Astrocyte (in vitro differentiated cells and primary cell): ENCODE data around the gene CACNA1B. TPM values are rescaled to one million over a fixed set of nuclear protein-coding genes. Genes with fewer than 3 reads are reported as not detected.

Source experiments
- DNase-seq: peaks from one replicate; pipeline ENCODE4 v3.0.0-alpha.2; 2010; ENCODE audit warnings: low read depth
- FAIRE-seq: peaks from 2 replicates; lab custom pipeline; 2011; peaks lifted over from hg19 to GRCh38; lab: Jason Lieb, UNC
- H2AFZ ChIP-seq: 2 replicates; pipeline ENCODE4 v1.6.0; 2012; ENCODE audit warnings: low read depth, low read length, inconsistent platforms
- H3K27ac ChIP-seq: 2 replicates; pipeline ENCODE4 v1.5.1; 2011; ENCODE audit warnings: low read depth, low read length, inconsistent platforms
- H3K27me3 ChIP-seq: 2 replicates; pipeline ENCODE4 v1.6.0; 2011; ENCODE audit warnings: low read length, inconsistent platforms; ENCODE audit not compliant: insufficient read depth
- H3K36me3 ChIP-seq: 2 replicates; pipeline ENCODE4 v1.5.1; 2011; ENCODE audit warnings: low read length, inconsistent platforms; ENCODE audit not compliant: insufficient read depth
- H3K4me1 ChIP-seq: 2 replicates; pipeline ENCODE4 v1.5.1; 2011; ENCODE audit warnings: low read length, inconsistent platforms; ENCODE audit not compliant: insufficient read depth
- H3K4me2 ChIP-seq: 2 replicates; pipeline ENCODE4 v1.6.0; 2012; ENCODE audit warnings: low read length, inconsistent platforms
- H3K4me3 ChIP-seq: 2 replicates; pipeline ENCODE4 v1.5.1; 2011; ENCODE audit warnings: low read depth, mild to moderate bottlenecking, low read length, inconsistent platforms; ENCODE audit not compliant: insufficient read depth
- H3K79me2 ChIP-seq: 2 replicates; pipeline ENCODE4 v1.6.0; 2012; ENCODE audit warnings: mild to moderate bottlenecking, low read length, inconsistent platforms; ENCODE audit not compliant: insufficient read depth
- H3K9ac ChIP-seq: 2 replicates; pipeline ENCODE4 v1.6.0; 2012; ENCODE audit warnings: mild to moderate bottlenecking, low read length, inconsistent platforms
- H3K9me3 ChIP-seq: 2 replicates; pipeline ENCODE4 v1.5.1; 2012; ENCODE audit warnings: low read depth, mild to moderate bottlenecking, low read length, inconsistent platforms; ENCODE audit not compliant: insufficient read depth
- H4K20me1 ChIP-seq: 2 replicates; pipeline ENCODE4 v1.6.0; 2012; ENCODE audit warnings: low read length, inconsistent platforms; ENCODE audit not compliant: insufficient read depth
- H3K27ac Mint-ChIP-seq: one replicate; pipeline ENCODE4 v1.8.0; 2021; ENCODE audit warnings: mild to moderate bottlenecking, mixed read lengths; ENCODE audit not compliant: unreplicated experiment
- H3K27me3 Mint-ChIP-seq: one replicate; pipeline ENCODE4 v1.8.0; 2021; ENCODE audit warnings: low read depth, mixed read lengths; ENCODE audit not compliant: unreplicated experiment
- H3K36me3 Mint-ChIP-seq: one replicate; pipeline ENCODE4 v1.8.0; 2021; ENCODE audit warnings: low read depth, mixed read lengths; ENCODE audit not compliant: unreplicated experiment
- H3K4me1 Mint-ChIP-seq: one replicate; pipeline ENCODE4 v1.8.0; 2021; ENCODE audit warnings: low read depth, mixed read lengths; ENCODE audit not compliant: unreplicated experiment
- H3K4me3 Mint-ChIP-seq: one replicate; pipeline ENCODE4 v1.8.0; 2021; ENCODE audit warnings: mild to moderate bottlenecking, moderate library complexity, mixed read lengths; ENCODE audit not compliant: unreplicated experiment
- H3K9me3 Mint-ChIP-seq: one replicate; pipeline ENCODE4 v1.8.0; 2021; ENCODE audit warnings: mild to moderate bottlenecking, mixed read lengths; ENCODE audit not compliant: unreplicated experiment
- CTCF ChIP-seq: IDR thresholded peaks from 2 replicates; pipeline ENCODE4 v1.5.1; 2011; ENCODE audit warnings: low read depth, mild to moderate bottlenecking, inconsistent platforms, low read length, moderate library complexity; ENCODE audit not compliant: insufficient read depth
- EZH2 ChIP-seq: IDR thresholded peaks from 2 replicates; pipeline ENCODE4 v1.6.1; 2012; ENCODE audit warnings: mild to moderate bottlenecking, low read length, inconsistent platforms; ENCODE audit not compliant: insufficient read depth
- total RNA-seq: library from RNA; stranded (reverse); gene quantifications from 2 replicates; pipeline ENCODE4 v1.2.1, GENCODE V29; 2021

CACNA1B gene
- total RNA-seq, 1 donor from 2014 or later, result 3.1 TPM

GRCh38 chr9:137837345-137838278 is 40.0 kb upstream of the CACNA1B start:
- TF ChIP-seq EZH2 (no peak), CTCF (no peak)
- peaks cover 9% of the 10 kb centered on the region for H3K36me3 Mint-ChIP-seq
- Histone ChIP-seq H3K9me3 (no peaks in the 10 kb centered on the region), H3K4me1 (no peaks in the 10 kb centered on the region), H3K4me2 (no peak overlapping the region), H3K4me3 (no peak overlapping the region), H4K20me1 (peaks cover 10% of the 10 kb centered on the region), H3K36me3 (peaks cover 6% of the 10 kb centered on the region), H2AFZ (no peak overlapping the region), H3K9ac (no peak overlapping the region), H3K79me2 (no peaks in the 10 kb centered on the region), H3K27ac (no peak overlapping the region), H3K27me3 (no peaks in the 10 kb centered on the region)
- no peaks in the 10 kb centered on the region for H3K9me3 Mint-ChIP-seq
- no peak overlapping the region for H3K4me3 Mint-ChIP-seq
- H3K4me1 Mint-ChIP-seq, result no peaks in the 10 kb centered on the region
- no peak for DNase-seq
- H3K27me3 Mint-ChIP-seq, result no peaks in the 10 kb centered on the region
- no peak for FAIRE-seq
- H3K27ac Mint-ChIP-seq, result no peak overlapping the region

DNA sequence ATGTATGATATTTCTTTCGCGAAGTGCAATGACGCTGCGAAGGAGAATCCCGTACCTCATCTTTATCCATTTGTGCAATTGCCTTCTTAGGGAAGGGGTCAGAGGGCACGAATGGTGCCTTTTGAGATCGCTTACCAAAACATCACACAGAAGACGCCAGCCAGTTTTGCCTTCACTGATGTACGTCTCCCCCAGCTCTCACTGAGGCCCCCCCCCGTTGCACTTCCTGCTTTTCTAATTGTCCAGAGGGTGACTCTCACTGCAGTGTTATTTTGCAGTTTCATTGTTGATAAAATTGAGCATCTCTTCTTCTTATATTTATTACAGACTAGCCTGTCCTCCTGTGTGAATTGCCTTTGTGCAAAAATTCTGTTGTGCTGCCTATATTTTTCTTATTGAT is 39.0 kb upstream of the CACNA1B start:
- FAIRE-seq (no peak), DNase-seq (no peak)
- Histone ChIP-seq H4K20me1 (peaks cover 1% of the 10 kb centered on the region), H3K27ac (no peak overlapping the region), H3K9ac (no peak overlapping the region), H3K36me3 (peaks cover 6% of the 10 kb centered on the region), H3K4me3 (no peak overlapping the region), H3K27me3 (no peaks in the 10 kb centered on the region), H2AFZ (no peak overlapping the region), H3K79me2 (no peaks in the 10 kb centered on the region), H3K4me1 (no peaks in the 10 kb centered on the region), H3K9me3 (no peaks in the 10 kb centered on the region), H3K4me2 (no peak overlapping the region)
- Mint-ChIP-seq H3K4me1 (no peaks in the 10 kb centered on the region), H3K9me3 (no peaks in the 10 kb centered on the region), H3K36me3 (peaks cover 8% of the 10 kb centered on the region), H3K27me3 (no peaks in the 10 kb centered on the region), H3K27ac (no peak overlapping the region), H3K4me3 (no peak overlapping the region)
- TF ChIP-seq CTCF (no peak), EZH2 (no peak)

GRCh38 chr9:137843355-137843754 is 34.2 kb upstream of the CACNA1B start:
- no peaks in the 10 kb centered on the region for H3K79me2 ChIP-seq
- TF ChIP-seq CTCF, result no peak
- FAIRE-seq, result no peak

More at GRCh38 chr9:137843355-137843754, 34.2 kb upstream of the CACNA1B start:
- Mint-ChIP-seq H3K27ac (no peak overlapping the region), H3K27me3 (no peaks in the 10 kb centered on the region), H3K4me3 (no peak overlapping the region), H3K9me3 (peaks cover 1% of the 10 kb centered on the region), H3K4me1 (no peaks in the 10 kb centered on the region), H3K36me3 (peaks cover 5% of the 10 kb centered on the region)
- H3K4me3 ChIP-seq, result no peak overlapping the region
- H3K36me3 ChIP-seq, result no peaks in the 10 kb centered on the region
- no peak for DNase-seq
- no peak overlapping the region for H2AFZ ChIP-seq
- no peak overlapping the region for H3K4me2 ChIP-seq
- no peaks in the 10 kb centered on the region for H4K20me1 ChIP-seq
- no peak overlapping the region for H3K9ac ChIP-seq
- H3K27ac ChIP-seq, result no peak overlapping the region
- no peaks in the 10 kb centered on the region for H3K9me3 ChIP-seq
- no peaks in the 10 kb centered on the region for H3K27me3 ChIP-seq
- no peaks in the 10 kb centered on the region for H3K4me1 ChIP-seq
